ENCODE results near the gene POM121L2. TPM values are rescaled to one million over a fixed set of nuclear protein-coding genes. Genes with fewer than 3 reads are reported as not detected.

POM121L2 gene
- total RNA-seq, 1 experiment from 2014 or later, result not detected

DNA sequence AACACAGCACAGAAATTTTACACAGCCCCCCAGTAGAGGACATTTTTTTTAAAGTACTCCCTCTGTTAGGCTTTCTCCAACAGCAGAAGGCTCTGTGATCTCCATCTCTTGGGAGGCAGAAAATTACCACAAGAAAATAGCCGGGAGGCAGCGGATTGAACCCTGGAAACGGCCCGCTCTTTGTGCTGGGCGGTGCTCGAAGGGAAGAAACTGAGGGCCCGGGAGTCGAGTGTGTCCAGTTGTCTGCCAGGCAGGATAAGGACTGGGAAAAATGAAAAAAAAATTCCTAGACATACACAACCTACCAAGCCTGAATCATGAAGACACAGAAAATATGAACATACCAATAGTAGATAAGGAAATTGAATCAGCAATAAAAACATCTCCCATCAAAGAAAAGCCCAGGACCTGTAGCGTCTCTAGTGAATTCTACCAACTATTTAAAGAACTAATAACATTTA, 31.5 kb downstream of the POM121L2 start:
- Mint-ChIP-seq H3K4me3 (ENCODE audit: unreplicated experiment) (peak overlapping the region; percentile 86), H3K4me1 (ENCODE audit: low read depth, unreplicated experiment) (peaks cover 6% of the 10 kb centered on the region), H3K27ac (ENCODE audit: unreplicated experiment) (peak overlapping the region; percentile 67), H3K9me3 (ENCODE audit: unreplicated experiment) (no peaks in the 10 kb centered on the region), H3K36me3 (ENCODE audit: insufficient read depth, unreplicated experiment) (peaks cover 11% of the 10 kb centered on the region), H3K27me3 (ENCODE audit: insufficient read depth, unreplicated experiment) (no peaks in the 10 kb centered on the region)
- Histone ChIP-seq H3K4me3 (ENCODE audit: low read depth, low read length) (peak overlapping the region; percentile 42), H3K9me3 (no peaks in the 10 kb centered on the region), H3K36me3 (ENCODE audit: control insufficient read depth, insufficient read depth, low read length) (no peaks in the 10 kb centered on the region), H3K4me1 (no peaks in the 10 kb centered on the region), H3K27me3 (replicated peaks; ENCODE audit: control insufficient read depth, insufficient read depth, low read length) (no peaks in the 10 kb centered on the region)
- no TSS peak for BruUV-seq (replicated peaks)
- TF ChIP-seq, protein P1, sequence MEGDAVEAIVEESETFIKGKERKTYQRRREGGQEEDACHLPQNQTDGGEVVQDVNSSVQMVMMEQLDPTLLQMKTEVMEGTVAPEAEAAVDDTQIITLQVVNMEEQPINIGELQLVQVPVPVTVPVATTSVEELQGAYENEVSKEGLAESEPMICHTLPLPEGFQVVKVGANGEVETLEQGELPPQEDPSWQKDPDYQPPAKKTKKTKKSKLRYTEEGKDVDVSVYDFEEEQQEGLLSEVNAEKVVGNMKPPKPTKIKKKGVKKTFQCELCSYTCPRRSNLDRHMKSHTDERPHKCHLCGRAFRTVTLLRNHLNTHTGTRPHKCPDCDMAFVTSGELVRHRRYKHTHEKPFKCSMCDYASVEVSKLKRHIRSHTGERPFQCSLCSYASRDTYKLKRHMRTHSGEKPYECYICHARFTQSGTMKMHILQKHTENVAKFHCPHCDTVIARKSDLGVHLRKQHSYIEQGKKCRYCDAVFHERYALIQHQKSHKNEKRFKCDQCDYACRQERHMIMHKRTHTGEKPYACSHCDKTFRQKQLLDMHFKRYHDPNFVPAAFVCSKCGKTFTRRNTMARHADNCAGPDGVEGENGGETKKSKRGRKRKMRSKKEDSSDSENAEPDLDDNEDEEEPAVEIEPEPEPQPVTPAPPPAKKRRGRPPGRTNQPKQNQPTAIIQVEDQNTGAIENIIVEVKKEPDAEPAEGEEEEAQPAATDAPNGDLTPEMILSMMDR (IDR thresholded peaks at IDR 0.05; ENCODE audit: insufficient read depth in 1 of 2, low read depth in 1 of 2, low read length in 1 of 2, severe bottlenecking in 1 of 2, unreplicated experiment in 1 of 2), result no peak
- ChIA-PET CTCF (interaction anchor here (0.6 kb wide), 1 partner anchor 900 kb away, joined by 3 read pairs; no protein-coding TSS in a partner anchor), POLR2A (interaction anchor here (0.6 kb wide), 1 partner anchor 17 kb away, joined by 9 read pairs; no protein-coding TSS in a partner anchor)
- no peak for DNase-seq
- intact Hi-C loops (cut with micrococcal nuclease; ENCODE audit: unreplicated experiment), result loop anchor here (1.0 kb wide), 1 partner anchor 15 kb away; no protein-coding TSS in a partner anchor

DNA sequence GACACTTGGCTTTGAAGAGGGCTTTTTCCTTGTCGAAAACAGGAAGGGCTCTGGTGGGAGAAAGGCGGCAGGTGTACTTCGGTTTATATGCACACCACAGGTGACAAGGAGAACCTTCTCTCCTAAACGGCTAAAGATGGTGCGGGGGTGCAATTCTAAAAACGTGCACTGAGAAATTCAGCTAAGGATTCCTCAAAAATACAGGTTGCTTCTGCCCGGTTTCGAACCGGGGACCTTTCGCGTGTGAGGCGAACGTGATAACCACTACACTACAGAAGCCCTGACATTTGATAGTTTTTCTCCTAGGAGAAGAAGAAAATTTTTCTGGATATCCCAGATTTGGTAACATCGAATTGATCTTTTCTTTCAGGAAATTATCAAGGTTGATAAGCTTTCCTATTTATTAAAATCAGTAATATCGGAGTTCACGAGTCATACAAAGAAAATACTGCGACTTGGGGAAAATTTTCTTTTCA, 32.0 kb downstream of the POM121L2 start:
- no peaks in the 10 kb centered on the region for H3K27me3 Mint-ChIP-seq (ENCODE audit: insufficient read depth, unreplicated experiment)

DNA sequence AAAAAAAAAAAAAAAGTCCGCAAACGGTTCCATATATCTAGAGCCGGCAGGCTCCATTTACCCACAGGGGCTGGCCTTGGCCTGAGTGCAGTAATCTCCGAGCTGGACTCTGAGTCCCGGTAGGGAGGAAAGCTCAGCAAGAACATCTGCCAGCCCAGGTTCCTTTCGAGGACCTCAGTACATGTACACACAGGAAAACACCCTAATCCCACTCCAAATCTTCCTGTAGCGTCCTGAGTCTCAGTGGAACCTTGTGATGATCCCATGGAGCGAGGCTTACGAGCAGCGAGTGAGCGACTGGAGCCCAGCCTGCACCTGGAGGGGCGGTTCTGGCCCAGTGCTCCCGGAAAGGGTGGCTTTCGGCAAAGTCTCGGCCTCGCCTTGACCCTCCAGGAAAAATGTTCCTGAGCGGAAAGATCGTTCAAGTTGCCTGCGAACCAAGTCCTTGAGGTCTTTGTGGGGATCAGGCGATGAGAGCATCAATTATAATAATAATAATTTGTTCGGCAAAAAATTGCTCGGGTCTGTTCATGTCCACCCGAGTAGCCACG, 32.5 kb downstream of the POM121L2 start:
- Histone ChIP-seq H3K27me3 (replicated peaks; ENCODE audit: control insufficient read depth, insufficient read depth, low read length) (no peaks in the 10 kb centered on the region), H3K36me3 (ENCODE audit: control insufficient read depth, insufficient read depth, low read length) (no peaks in the 10 kb centered on the region), H3K4me1 (no peaks in the 10 kb centered on the region), H3K4me3 (ENCODE audit: low read depth, low read length) (no peak overlapping the region), H3K9me3 (no peaks in the 10 kb centered on the region)
- Mint-ChIP-seq H3K9me3 (ENCODE audit: unreplicated experiment) (no peaks in the 10 kb centered on the region), H3K36me3 (ENCODE audit: insufficient read depth, unreplicated experiment) (peaks cover 11% of the 10 kb centered on the region), H3K4me1 (ENCODE audit: low read depth, unreplicated experiment) (peaks cover 6% of the 10 kb centered on the region), H3K4me3 (ENCODE audit: unreplicated experiment) (peak overlapping the region; percentile 86), H3K27ac (ENCODE audit: unreplicated experiment) (peak overlapping the region; percentile 67), H3K27me3 (ENCODE audit: insufficient read depth, unreplicated experiment) (no peaks in the 10 kb centered on the region)
- intact Hi-C loops (cut with micrococcal nuclease; ENCODE audit: unreplicated experiment), result loop anchor here (1.0 kb wide), 1 partner anchor 16 kb away; no protein-coding TSS in a partner anchor
- CTCF ChIA-PET, result no interaction called here
- BruUV-seq (replicated peaks), result no TSS peak
- no peak for DNase-seq
- POLR2A ChIA-PET, result interaction anchor here (0.5 to 0.6 kb wide), 3 partner anchors 110 to 939 kb away, joined by 3 read pairs; no protein-coding TSS in a partner anchor
- TF ChIP-seq, protein P1 (IDR thresholded peaks at IDR 0.05; ENCODE audit: insufficient read depth in 1 of 2, low read depth in 1 of 2, low read length in 1 of 2, severe bottlenecking in 1 of 2, unreplicated experiment in 1 of 2), result no peak

More for the DNA sequence above, 32.0 kb downstream of the POM121L2 start:
- POLR2A ChIA-PET, result interaction anchor here (0.5 to 0.6 kb wide), 3 partner anchors 17 to 685 kb away, joined by 3 to 9 read pairs (median 3); no protein-coding TSS in a partner anchor
- H3K4me1 ChIP-seq, result no peaks in the 10 kb centered on the region
- peak; percentile 57 to 66 for DNase-seq
- TF ChIP-seq, protein P1 (IDR thresholded peaks at IDR 0.05; ENCODE audit: insufficient read depth in 1 of 2, low read depth in 1 of 2, low read length in 1 of 2, severe bottlenecking in 1 of 2, unreplicated experiment in 1 of 2), result no peak
- Mint-ChIP-seq H3K36me3 (ENCODE audit: insufficient read depth, unreplicated experiment) (peaks cover 11% of the 10 kb centered on the region), H3K4me3 (ENCODE audit: unreplicated experiment) (peak overlapping the region; percentile 86), H3K4me1 (ENCODE audit: low read depth, unreplicated experiment) (peaks cover 6% of the 10 kb centered on the region), H3K9me3 (ENCODE audit: unreplicated experiment) (no peaks in the 10 kb centered on the region), H3K27ac (ENCODE audit: unreplicated experiment) (peak overlapping the region; percentile 67)
- peak overlapping the region; percentile 42 for H3K4me3 ChIP-seq (ENCODE audit: low read depth, low read length)
- CTCF ChIA-PET, result no interaction called here
- H3K36me3 ChIP-seq (ENCODE audit: control insufficient read depth, insufficient read depth, low read length), result no peaks in the 10 kb centered on the region
- no peaks in the 10 kb centered on the region for H3K9me3 ChIP-seq
- no peaks in the 10 kb centered on the region for H3K27me3 ChIP-seq (replicated peaks; ENCODE audit: control insufficient read depth, insufficient read depth, low read length)
- BruUV-seq (replicated peaks), result no TSS peak
- intact Hi-C loops (cut with micrococcal nuclease; ENCODE audit: unreplicated experiment), result loop anchor here (1.0 kb wide), 1 partner anchor 15 kb away; no protein-coding TSS in a partner anchor
